ENCODE results near the gene HSPA1L.
A peak's percentile ranks its signal among the peaks of the same experiment; 100 is the strongest.

The HSPA1L gene

DNA sequence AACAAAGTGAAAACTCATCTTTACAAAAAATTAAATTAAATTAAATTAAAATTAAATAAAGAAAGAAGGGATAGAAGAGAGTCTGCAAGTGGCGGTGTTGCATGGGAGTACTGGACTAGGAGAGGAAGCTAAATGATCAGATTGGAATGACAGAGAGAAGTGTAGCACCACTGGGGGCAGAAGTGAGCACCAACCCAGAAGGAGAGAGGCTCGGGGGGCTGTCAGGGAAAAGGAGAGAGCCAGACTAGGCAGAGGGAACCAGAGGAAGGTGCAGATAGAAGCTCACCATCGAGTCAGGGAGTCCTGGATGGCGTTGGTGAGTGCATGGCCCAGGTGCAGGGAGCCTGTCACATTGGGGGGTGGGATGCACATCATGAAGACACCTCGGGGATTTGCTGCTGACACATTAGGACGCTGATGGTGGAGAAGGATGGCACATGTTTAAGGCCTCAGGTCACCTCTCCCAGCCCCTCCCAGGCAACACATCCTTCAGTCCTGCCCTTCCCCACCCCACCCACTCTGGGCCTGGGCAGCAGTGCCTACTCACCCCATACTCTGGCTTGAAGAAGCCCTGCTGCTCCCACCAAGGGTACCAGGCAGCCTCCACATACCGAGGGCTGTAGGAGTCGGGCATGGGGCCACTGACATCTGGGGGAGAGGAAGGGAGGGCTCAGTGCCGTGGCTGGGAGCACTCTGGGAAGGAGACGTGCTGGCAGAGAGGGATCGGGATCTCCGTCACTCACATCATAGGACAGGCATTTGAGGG is 23.6 kb downstream of the HSPA1L start:
- peak; percentile 56 for DNase-seq (ENCODE audit: low read depth)
- TF ChIP-seq, protein P1, sequence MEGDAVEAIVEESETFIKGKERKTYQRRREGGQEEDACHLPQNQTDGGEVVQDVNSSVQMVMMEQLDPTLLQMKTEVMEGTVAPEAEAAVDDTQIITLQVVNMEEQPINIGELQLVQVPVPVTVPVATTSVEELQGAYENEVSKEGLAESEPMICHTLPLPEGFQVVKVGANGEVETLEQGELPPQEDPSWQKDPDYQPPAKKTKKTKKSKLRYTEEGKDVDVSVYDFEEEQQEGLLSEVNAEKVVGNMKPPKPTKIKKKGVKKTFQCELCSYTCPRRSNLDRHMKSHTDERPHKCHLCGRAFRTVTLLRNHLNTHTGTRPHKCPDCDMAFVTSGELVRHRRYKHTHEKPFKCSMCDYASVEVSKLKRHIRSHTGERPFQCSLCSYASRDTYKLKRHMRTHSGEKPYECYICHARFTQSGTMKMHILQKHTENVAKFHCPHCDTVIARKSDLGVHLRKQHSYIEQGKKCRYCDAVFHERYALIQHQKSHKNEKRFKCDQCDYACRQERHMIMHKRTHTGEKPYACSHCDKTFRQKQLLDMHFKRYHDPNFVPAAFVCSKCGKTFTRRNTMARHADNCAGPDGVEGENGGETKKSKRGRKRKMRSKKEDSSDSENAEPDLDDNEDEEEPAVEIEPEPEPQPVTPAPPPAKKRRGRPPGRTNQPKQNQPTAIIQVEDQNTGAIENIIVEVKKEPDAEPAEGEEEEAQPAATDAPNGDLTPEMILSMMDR (conservative IDR thresholded peaks at IDR 0.05; ENCODE audit: control insufficient read depth, insufficient read depth, low read depth, low read length) = peak; percentile 72

DNA sequence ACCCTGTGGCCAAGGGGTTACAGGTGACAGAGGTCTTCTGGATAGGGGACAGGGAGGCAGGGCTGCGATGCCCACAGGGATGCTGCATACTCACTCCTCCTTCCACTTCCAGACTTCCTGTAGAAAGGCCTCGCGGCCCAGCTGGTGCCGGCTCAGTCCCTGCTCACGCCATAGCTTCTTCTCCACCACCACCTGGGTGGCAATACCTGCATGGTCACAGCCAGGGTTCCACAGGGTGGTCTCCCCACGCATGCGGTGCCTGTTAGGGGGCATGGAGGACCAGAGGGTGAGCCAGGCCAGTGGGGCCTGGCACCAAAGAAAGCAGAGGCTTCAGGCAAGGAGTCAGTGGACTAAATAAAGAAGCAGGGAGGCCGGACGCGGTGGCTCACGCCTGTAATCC is 29.6 kb downstream of the HSPA1L start:
- TF ChIP-seq, protein P1 (conservative IDR thresholded peaks at IDR 0.05; ENCODE audit: control insufficient read depth, insufficient read depth, low read depth, low read length) = no peak
- no peak for DNase-seq (ENCODE audit: low read depth)
- no peak overlapping the region for H3K4me3 ChIP-seq (ENCODE audit: control insufficient read depth, low read depth, low read length)

More for the DNA sequence above, 23.6 kb downstream of the HSPA1L start:
- H3K4me3 ChIP-seq (ENCODE audit: control insufficient read depth, low read depth, low read length) = no peak overlapping the region

DNA sequence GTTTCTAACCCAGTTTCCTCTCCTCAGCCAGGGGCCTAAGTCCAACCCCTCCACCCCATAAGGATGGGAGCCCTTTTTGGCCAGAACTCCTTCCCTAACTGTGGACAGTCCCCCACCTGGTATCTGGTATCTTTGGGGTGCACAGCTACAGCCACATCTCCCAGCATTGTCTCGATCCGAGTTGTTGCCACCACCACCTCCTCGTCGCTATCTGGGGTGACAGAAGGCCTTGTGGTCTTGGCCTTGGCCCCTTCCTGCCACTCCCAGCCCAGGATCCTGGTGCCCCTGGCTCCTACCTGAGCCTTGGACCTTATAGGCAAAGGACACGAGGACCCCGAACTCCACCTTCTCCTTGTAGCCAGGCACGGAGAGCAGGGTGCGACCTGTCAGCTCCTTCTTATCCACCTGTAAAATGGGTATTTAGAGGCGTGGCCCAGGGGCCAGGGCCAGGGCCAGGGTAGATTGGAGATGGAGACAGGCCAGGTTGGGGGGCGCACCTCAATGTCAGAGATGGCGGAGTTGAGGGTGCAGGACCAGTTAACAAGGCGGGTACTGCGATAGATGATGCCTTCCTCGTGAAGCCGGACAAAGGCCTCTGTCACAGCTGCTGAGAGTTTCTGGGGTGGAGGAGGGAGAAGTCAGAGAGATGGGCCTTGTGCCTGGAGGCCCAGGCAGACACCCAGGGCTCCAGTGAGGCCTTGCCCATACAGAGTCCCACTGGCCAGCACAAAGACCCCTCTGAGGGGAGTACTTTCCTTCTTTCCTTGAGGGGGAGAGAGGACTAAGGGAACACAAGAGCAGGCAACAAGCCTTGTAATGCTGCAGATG is 30.8 kb downstream of the HSPA1L start:
- no peak overlapping the region for H3K4me3 ChIP-seq (ENCODE audit: control insufficient read depth, low read depth, low read length)
- DNase-seq (ENCODE audit: low read depth) = no peak
- TF ChIP-seq, protein P1 (conservative IDR thresholded peaks at IDR 0.05; ENCODE audit: control insufficient read depth, insufficient read depth, low read depth, low read length) = no peak

DNA sequence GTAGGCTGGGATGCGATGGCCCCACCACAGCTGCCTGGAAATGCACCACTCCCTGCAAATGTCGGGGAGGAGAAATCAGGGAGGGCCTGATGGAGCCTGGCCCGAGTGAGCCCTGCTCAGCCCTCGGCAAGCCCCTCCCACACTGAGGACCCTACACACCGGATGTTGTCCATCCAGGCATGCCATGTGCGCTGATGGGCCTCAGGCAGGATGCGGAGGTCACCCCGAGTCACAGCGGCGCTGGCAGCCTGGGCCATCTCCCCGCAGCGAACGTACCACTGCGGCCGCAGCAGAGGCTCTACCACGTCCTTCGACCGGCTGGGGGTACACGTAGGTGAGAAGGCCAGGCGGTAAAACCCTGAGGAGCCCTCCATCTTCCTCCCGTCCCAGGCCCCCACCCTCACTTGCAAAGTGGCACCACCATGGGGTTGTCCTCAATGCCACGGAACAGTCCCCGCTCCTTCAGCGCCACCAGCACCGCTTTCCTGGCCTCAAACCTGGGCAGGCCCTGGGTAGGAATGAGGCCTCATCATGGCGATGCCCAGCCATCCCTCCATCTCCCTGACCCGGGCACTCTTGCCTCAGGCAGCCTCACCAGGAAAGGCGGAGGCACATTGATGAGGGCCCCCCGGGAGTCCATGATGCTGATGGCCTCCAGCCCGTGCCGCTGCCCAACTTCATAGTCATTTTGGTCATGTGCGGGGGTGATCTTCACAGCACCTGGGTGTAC is 32.8 kb downstream of the HSPA1L start:
- no peak overlapping the region for H3K4me3 ChIP-seq (ENCODE audit: control insufficient read depth, low read depth, low read length)
- TF ChIP-seq, protein P1 (conservative IDR thresholded peaks at IDR 0.05; ENCODE audit: control insufficient read depth, insufficient read depth, low read depth, low read length) = no peak
- no peak for DNase-seq (ENCODE audit: low read depth)

DNA sequence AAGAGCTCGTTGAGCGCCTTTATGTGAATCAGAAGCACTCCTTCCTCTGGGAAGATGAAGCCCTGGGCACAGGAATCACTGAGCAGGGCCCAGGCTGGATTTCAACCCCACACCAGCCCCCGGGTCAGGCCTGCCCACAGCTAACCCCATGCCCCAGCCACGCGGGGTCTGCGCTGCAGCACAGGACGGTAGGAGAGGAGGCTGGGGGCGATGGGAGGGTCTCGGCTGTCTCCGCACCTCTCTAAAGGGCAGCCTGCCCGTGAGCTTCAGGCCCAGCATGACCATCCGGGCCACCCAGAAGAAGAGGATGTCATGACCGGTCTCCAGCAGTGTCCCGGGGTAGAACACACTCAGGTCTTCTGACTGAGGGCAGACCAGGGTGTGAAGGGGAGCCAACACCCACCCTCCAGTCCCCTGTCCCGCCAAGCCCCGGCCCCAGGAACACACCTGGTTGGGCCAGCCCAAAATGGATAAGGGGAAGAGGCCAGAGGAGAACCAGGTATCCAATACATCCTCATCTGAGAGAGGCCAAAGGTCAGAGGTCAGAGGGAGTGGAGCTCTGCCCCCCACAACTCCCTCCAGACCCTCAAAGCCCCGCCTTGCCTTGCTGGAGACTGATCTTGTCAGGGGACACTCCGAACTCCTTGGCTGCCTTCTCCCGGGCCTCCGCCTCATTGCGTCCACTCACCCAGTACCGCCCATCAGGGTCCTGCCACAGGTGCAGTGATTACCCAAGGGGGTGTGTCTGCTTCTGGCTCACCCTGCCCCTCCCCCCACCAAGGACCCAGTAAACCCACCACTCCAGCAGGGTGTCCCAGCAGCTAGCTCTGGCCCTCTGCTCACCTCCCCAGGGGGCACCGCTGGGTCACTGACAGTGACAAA is 33.6 kb downstream of the HSPA1L start:
- no peak for DNase-seq (ENCODE audit: low read depth)
- H3K4me3 ChIP-seq (ENCODE audit: control insufficient read depth, low read depth, low read length) = no peak overlapping the region
- TF ChIP-seq, protein P1 (conservative IDR thresholded peaks at IDR 0.05; ENCODE audit: control insufficient read depth, insufficient read depth, low read depth, low read length) = no peak
